ENCODE results near the gene NKAPL. TPM values are rescaled to one million over a fixed set of nuclear protein-coding genes. Genes with fewer than 3 reads are reported as not detected.

Gene NKAPL
- total and polyA plus RNA-seq, 2 of the 13 experiments (the other 11 are each of a cell fraction or from before 2014, with no cell fraction given): not detected

DNA sequence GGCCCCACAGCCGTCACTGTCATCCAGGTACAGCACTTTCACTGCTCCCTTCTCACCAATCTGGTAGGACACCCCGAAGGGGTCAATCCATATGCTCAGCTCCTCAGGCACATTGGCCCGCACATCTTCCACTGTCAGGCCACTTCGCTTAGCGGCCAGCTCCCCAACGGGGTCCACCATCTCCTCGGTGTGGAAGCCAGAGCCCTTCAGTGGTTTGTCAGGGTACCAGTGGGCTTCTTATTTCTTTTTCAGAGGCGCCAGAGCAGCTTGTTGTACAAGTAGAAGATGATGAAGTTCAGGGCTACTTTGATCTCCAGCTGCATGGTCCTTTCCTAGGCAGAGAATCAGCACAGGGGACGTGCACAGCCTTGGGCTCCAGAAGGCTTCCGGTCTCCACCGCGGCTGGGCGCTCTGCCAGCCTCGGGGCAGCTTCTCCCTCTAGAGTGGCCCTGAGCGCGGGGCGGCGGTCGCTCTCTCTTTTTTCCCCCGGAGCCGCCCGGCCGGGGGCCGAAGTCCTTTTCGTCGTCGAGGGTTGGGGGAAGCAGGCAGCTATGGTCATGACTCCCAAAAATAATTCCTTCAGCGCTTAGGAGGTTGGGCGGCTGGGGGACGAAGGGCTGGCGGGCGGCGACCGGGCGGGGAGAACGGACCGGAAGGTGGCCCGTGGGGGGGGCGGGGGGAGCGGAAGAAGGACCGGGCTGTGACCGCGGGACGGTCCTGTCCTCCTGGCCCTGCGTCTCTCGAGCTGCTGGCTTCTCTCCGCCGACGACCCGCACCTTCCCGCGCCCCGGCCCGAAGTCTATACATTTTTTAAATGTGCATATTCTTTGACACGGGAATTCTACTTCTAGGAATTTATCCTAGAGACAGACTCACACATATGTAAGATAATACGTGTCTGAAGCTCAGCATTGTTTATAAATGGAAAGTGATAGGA, 40.5 kb upstream of the NKAPL start (continued):
- TF ChIP-seq, protein P1, sequence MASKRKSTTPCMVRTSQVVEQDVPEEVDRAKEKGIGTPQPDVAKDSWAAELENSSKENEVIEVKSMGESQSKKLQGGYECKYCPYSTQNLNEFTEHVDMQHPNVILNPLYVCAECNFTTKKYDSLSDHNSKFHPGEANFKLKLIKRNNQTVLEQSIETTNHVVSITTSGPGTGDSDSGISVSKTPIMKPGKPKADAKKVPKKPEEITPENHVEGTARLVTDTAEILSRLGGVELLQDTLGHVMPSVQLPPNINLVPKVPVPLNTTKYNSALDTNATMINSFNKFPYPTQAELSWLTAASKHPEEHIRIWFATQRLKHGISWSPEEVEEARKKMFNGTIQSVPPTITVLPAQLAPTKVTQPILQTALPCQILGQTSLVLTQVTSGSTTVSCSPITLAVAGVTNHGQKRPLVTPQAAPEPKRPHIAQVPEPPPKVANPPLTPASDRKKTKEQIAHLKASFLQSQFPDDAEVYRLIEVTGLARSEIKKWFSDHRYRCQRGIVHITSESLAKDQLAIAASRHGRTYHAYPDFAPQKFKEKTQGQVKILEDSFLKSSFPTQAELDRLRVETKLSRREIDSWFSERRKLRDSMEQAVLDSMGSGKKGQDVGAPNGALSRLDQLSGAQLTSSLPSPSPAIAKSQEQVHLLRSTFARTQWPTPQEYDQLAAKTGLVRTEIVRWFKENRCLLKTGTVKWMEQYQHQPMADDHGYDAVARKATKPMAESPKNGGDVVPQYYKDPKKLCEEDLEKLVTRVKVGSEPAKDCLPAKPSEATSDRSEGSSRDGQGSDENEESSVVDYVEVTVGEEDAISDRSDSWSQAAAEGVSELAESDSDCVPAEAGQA (IDR thresholded peaks at IDR 0.05; ENCODE audit: low read depth): no peak
- TF ChIP-seq, protein P1 (CRISPR knock-in tag; IDR thresholded peaks at IDR 0.05; ENCODE audit: borderline replicate concordance): peak; percentile 76
- TF ChIP-seq ZNF263 (CRISPR knock-in tag; IDR thresholded peaks at IDR 0.05): peak; percentile 65
- TF ChIP-seq, protein P2, sequence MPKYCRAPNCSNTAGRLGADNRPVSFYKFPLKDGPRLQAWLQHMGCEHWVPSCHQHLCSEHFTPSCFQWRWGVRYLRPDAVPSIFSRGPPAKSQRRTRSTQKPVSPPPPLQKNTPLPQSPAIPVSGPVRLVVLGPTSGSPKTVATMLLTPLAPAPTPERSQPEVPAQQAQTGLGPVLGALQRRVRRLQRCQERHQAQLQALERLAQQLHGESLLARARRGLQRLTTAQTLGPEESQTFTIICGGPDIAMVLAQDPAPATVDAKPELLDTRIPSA (CRISPR knock-in tag; IDR thresholded peaks at IDR 0.05; ENCODE audit: borderline replicate concordance): 0 out of 2 replicates have a peak, but pooled peaks have one; percentile 23
- peak; percentile 74; the same call in 1 of the 2 replicates for TF ChIP-seq ZNF501 (CRISPR knock-in tag; IDR thresholded peaks at IDR 0.05)
- peak; percentile 60 for TF ChIP-seq ZNF331 (CRISPR knock-in tag; IDR thresholded peaks at IDR 0.05)
- peak; percentile 42 to 77; a peak in 2 of 4 replicates for TF ChIP-seq POLR2A (IDR thresholded peaks at IDR 0.05; ENCODE audit: insufficient read depth in 1 of 2, low read depth in 2 of 2, low read length in 2 of 2)
- no peak; the same call in 1 of the 2 replicates for TF ChIP-seq CBX2 (IDR thresholded peaks at IDR 0.05; ENCODE audit: low read depth, low read length)
- no peak for TF ChIP-seq CBX2 (CRISPR knock-in tag; IDR thresholded peaks at IDR 0.05; ENCODE audit: low read depth)
- TF ChIP-seq KDM6A (CRISPR knock-in tag; IDR thresholded peaks at IDR 0.05; ENCODE audit: low read depth): no peak
- TF ChIP-seq ZNF672 (CRISPR knock-in tag; IDR thresholded peaks at IDR 0.05): no peak
- TF ChIP-seq ATF1 (CRISPR knock-in tag; IDR thresholded peaks at IDR 0.05): no peak
- TF ChIP-seq SYNCRIP (IDR thresholded peaks at IDR 0.05; ENCODE audit: insufficient read depth, low read depth, low read length): no peak
- TF ChIP-seq, protein P3, sequence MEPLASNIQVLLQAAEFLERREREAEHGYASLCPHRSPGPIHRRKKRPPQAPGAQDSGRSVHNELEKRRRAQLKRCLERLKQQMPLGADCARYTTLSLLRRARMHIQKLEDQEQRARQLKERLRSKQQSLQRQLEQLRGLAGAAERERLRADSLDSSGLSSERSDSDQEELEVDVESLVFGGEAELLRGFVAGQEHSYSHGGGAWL (CRISPR knock-in tag; IDR thresholded peaks at IDR 0.05): peak; percentile 93
- peak; percentile 75 for TF ChIP-seq HOXA3 (CRISPR knock-in tag; IDR thresholded peaks at IDR 0.05)
- TF ChIP-seq HDAC1 (CRISPR knock-in tag; IDR thresholded peaks at IDR 0.05): peak; percentile 72
- no peak for TF ChIP-seq ZBTB21 (CRISPR knock-in tag; IDR thresholded peaks at IDR 0.05)
- TF ChIP-seq TERF1 (CRISPR knock-in tag; IDR thresholded peaks at IDR 0.05): no peak
- no peak; the same call in 1 of the 2 replicates for TF ChIP-seq KLF15 (CRISPR knock-in tag; IDR thresholded peaks at IDR 0.05; ENCODE audit: borderline replicate concordance)
- TF ChIP-seq SMAD9 (CRISPR knock-in tag; IDR thresholded peaks at IDR 0.05): peak; percentile 63; the same call in 1 of the 2 replicates
- TF ChIP-seq FIP1L1 (IDR thresholded peaks at IDR 0.05; ENCODE audit: borderline replicate concordance, insufficient read depth, low read depth, low read length): peak; percentile 28; the same call in 1 of the 2 replicates
- no peak for TF ChIP-seq CHCHD3 (CRISPR knock-in tag; IDR thresholded peaks at IDR 0.05)

Measured in HepG2 (cell line).